HG02763 (cell line): ENCODE results near the gene AGAP1.

Source experiments
- ATAC-seq: cut with Tn5 transposase; IDR thresholded peaks from one replicate; pipeline ENCODE4 v1.9.1; 2021; ENCODE audit warnings: mild to moderate bottlenecking, moderate library complexity; ENCODE audit not compliant: unreplicated experiment

AGAP1 gene

DNA sequence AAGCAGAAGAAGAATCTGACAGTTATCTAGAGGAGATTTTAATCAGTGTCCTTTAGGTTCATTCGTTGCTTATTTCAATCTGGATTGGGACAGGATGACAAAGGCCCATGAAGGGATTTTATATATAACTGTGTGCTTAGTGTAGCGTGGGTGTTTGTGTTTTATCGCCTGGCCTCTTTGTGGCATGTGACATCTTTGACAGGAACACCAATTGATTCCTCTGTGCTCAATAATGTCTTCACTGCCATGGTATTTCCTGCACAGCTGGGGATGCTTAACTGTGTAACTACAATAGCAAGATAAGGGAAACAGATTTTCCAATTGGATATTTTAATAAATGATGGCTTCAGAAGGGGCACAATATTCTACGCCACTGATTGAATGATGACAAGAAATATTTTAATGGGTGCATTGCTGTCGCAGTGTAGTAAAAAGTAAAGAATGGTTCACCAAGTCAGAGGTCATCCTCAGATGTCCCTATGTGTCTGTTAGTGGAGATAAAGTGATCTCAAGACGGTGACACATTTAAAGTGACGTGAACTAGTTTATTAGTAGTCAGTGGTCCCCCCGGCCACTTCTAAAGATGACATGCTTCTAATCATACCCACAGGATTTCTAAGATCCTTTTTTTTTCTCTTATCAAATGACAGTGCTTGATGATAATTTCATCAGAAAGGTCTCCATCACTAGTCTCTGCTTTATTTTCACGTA, 160.4 kb downstream of the AGAP1 start:
- no peak for ATAC-seq

DNA sequence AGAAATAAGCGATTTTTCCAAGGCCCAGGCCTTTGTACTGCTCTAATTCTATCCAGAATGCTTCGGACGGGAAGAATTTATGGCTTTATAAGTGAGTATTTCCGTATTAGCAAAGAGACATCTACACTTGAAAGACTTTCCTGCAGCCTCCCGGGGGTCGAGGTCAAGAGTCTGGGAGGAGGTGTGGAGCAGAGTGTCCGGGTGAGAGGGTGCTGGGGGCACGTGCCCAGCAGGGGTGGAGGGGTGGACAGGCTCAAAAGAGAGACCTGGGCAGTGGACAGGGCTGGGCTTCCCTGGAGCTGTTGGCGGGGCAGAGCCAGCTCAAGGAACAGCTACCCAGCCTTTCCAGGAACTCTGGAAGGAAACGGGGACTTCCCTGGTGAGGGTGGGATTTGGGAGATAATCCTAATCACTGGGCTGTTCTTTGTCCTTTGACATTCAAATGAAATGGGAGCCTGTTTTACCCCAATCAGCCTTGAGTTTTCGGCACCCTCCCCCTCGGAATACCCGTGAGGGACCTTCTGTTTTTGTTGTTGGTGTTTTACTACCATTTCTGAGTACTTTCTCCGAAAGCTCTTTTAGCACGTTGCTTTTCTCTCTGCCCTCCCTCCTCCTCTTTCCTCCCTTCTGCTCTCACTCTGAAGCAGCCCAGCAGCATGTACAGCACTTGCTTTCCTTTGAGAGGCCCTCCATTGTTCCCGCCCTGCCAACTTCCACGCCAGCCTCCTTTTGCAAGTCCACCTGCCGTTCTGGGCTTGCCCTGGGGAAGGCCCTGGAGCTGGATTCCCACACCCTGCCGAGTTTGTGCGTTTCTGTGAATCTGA, 164.7 kb downstream of the AGAP1 start:
- ATAC-seq = no peak

DNA sequence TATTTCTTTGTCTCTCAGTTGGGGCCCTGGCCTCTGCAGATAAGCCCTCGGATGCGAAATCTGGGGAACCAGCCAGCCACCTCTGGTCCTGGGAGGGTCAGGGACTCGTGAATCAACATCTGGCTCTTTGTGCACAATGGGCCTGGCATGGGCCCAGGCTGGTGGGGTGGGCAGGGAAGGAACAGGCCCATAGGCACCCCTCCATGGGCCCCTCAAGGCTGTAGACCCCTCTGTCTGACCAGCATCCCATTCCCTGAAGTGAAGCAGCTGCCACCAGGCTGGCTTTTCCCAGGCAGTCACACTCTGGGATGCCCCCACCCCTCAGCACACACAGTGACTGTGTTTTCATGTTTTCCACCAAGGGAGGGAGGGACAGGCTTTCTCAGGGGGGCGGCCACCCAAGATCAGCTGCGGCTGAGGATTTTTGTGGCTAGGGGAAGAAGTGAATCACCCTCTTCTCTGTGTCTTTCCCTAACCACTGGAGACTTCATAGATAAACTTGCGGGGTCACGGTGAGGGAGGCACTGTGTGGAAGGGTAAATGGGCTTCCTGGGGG, 166.0 kb downstream of the AGAP1 start:
- ATAC-seq = no peak

DNA sequence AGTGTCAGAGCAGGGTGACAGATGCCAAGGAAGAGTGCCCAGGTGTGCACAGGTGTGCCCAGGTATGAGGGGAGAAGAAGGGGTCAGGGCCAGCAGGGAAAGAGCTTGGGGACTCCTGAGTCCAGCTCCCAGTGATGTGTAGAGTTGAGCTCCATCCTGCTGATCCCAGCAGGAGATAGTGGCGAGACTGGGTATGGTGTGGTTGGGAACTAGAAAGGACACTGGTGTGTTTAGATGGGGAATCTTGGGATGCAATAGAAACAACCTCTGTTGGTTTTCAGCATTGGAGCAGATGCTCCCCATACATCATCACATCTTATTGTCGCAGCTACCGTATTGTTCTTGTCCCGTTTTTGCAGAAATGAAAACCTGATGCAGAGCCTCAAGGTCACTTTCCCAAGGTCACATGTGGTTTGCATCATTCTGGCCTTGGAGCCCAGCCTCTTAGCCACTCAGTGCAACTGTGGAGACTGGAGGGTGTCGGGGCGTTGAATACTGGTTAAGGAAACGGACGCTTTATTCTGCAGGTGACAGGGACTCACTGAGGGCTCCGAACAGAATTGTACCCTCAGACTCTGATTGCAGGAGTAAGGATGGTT, 166.7 kb downstream of the AGAP1 start:
- ATAC-seq = no peak

DNA sequence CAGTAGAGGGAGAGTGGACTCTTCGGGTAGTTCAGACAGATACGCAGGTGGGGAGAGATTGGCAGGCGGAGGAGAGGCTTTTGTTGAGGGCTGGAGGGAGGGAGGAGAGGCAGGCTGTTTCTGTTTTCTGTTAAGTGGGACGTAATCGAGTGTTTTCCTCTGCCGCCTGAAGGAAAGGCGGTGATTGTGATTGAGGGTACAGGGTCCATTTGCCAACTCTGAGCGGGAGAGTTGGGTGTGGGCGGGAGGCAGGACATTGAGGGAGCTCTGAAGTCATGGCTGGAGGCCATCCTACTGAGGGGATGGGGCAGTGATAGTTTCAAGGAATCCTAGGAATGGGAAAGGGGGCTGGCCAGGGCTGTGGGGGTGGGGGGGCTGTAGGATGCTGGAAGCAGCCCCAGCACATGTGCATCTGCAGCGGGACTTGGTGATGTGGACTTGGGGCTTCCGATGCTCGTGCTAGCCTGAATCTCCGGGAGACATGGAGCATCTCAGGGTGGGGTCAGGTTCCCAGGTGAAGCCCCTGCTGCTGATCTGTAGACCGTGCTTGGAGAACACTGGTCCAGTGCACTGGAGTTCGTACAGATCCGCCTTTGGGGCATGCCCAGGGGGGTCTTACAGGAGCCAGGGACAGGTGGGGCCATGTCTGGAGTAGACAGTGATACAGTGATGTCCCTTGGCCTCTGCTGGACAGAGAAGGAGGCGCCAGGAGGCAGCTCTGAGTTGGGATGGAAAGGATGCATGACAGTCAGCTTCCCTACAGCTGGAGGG, 167.5 kb downstream of the AGAP1 start:
- ATAC-seq = no peak

DNA sequence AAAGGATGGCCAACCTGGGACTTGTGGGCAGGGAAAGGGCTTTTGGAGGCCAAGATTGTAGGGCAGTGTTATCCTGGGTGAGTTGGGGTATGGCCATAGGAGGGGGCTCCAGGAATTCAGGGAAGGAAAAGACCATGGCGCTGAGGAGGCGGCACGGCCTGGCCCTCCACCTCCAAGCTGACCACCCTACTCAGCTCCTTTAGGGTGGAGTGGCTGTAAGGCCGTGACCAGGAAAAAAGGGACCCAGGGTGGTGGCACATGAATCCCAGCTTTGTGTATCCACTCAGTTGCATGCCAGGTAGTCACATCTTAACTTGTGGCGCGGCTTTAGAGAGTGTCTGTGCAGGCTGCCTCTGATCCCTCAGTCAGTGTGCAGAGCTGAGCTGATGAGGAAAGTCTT, 168.1 kb downstream of the AGAP1 start:
- no peak for ATAC-seq

DNA sequence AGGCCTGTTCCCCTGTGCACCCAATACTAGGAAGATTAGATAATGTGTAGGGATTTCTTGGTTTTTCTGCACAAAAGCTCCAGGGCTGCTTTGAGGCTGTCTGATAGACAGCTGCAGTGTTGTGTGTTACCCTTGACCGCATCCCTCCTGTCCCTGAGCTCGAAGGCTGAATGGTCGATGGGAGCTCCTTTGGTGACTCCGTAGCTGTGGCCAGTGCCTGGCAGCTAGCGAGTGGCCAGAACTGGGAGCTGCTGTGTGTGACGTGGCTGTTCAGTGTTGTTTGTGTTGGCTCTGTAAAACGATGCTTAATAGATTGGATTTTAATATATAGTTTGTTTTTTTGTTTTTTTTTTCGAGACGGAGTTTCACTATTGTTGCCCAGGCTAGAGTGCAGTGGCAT, 170.0 kb downstream of the AGAP1 start:
- no peak for ATAC-seq

DNA sequence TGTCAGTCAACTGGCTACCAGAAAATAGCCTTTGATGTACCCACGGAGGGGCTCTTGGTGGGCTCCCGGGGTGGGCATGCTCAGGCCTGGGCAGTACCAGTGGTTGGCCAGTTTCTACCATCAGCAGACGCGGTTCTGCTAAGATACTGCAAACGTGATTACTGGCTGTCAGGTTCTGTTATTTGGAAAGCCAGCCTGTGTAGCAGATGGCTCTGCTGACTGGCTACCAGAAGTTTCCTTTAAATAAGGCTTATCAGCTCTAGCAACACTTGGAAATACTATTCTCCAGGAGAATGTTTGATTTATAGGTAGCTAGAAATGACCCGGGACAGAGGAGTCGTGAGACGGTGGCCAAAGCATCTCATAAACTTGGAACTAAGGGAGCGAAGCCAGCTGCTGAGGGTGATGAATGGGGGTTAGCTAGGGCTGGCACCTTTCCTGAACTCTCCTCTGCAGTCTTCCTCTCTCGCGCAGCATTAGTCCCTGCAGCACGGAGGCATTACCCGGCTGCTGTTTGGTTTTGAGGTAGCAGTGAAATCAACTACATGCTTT, 171.9 kb downstream of the AGAP1 start:
- ATAC-seq = no peak

DNA sequence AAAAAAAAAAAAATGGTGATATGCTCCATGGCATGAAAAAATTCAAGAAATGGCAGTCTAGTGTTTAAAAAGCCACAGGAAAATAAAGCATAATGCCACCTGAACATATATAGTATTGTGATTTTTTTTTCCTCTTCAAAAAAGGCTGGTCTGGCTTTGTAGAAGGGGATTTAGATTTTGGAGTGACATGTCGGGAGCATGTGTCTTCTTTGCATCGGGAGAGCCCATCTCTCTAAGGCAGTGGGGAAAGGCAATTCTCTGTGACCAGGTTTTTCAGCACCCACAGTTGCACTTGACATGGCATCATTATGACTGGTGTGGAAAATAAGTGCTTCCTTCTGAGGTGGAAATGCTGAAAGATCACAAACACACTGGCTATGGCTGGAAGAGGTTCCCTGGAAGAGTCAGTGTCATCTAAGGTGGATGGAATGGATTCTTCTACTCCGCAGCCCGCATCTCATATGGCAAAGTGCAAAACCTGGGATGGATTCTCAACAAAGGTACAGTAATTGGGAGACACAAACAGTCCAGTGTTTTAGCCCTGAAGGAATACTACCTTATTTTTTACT, 172.5 kb downstream of the AGAP1 start:
- no peak for ATAC-seq

DNA sequence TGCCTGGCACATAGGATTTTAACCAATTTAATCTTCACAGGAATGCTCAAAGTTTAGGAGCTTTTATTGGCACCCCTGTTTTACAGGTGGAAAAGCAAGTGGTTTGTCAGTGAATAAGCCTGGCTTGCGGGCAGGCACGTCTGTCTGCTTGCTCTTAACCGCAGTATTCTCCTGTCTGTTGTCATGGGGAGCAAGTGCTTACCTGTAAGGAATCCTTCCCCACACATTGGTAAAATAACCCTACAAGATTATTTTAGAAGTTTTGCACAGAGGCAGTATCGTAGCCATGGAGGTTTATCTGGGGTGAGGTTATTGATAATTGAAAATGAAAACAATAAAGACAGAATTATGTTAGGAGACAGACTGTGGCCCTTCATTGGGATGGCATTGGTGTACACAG, 174.9 kb downstream of the AGAP1 start:
- ATAC-seq = no peak

DNA sequence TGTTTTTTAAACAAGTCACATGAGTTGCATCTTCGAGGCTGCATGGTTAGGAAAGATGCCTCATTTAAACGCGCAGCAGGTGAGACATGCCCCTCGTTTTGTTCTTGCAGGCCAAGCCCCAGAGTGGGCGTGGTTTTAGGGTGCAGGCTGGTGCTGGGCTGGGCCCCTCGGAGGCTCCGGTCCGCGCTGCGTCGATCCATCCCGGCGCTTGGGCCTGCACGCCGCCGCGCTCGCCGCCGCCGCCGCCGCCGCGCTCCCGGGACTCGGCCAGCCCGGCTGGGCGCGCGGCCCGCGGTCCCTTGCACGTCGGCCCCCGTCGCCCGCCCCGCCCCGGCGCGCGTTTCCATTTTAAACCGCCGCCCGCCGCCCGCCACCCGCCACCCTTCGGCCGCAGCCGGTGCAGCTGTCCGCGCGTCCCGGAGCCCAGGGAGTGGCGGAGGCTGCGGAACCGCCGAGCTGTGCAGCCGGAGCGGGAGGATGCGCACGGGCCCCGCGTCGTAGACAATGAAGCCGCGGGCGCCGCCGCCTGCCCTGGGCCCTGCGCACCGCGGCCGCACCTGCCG, 175.5 kb downstream of the AGAP1 start:
- ATAC-seq = no peak

DNA sequence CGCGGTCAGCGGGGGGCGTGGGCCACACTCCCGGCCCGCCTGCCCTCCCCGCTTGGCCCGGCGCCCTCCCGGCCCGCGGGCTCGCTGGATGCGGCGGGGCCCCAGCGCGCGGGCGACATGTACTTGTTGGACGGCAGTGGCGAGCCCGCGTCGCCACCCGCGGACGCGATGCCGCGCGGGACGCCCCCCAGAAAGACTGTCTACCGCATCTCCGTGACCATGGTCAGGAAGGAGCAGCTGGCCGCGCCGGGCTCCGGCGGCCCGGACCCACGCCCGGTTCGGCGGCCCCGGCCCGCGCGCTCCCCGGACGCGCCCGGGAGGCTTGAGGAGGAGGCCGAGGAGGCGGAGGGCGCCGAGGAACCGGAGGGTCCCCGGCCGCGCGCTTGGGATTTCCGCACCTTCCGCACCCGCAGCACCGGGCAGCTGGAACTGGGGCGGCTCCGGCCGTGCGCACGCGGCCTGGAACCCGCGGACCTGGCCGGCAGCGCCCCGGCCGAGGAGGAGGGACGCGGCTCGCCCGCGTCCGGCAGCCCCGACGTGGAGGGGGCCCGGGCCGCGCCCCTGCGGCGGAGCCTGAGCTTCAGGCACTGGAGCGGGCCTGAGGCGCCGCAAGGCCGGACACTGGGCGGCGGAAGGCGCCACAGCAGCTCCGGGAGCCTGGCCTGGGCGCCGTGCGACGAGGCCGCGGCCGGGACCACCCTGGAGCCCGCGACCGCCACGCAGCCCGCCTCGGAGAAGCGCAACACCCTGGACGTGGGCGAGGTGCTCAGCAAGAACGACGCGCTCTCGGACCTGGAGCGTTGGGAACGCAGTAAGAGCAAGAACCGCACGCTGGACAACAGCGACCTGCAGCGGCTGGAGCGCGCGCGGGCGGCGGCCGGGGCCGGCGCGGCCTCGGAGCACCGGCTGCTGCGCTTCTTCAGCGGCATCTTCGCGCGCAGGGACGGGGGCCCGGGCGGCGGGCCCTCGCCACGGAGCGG, 176.4 kb downstream of the AGAP1 start:
- no peak for ATAC-seq

DNA sequence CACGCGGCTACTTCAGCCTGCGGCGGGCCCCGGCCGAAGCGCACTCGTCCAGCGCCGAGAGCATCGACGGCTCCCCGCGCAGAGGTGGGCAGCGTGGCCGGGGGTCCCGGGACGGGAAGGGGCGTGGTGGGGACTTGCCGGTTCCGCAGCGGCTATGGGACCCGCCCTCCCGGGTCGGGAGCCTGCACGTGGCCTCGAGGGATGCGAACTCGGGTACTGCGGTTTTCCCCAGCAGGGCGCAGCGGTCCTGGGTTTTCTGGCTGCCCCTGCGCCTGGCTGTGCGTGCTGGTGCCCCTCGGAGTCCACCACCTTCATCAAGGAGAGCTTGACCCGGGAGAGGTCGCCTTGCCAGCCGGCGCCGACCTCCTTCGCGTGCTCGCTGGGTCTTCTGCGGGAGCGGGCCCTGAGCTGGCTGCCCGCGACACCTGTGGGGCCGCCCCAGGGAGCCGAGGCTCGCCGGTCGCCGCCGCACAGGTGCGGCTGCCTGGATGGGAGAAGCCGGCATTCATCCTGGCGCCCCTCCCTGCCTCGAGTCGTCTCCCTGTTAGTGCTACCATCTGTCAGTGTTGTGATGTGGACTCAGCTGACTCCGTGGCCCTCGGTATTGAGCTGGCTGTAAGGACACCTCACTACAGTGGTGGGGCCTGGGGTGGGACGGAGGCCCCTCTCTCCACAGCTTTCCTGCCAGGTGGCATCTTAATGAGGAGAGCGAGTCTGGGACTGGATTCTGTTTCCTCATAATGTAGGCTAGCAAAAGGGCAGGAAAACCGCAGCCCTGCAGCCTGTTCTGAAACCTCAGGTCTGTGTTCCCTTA, 177.3 kb downstream of the AGAP1 start:
- ATAC-seq = no peak

DNA sequence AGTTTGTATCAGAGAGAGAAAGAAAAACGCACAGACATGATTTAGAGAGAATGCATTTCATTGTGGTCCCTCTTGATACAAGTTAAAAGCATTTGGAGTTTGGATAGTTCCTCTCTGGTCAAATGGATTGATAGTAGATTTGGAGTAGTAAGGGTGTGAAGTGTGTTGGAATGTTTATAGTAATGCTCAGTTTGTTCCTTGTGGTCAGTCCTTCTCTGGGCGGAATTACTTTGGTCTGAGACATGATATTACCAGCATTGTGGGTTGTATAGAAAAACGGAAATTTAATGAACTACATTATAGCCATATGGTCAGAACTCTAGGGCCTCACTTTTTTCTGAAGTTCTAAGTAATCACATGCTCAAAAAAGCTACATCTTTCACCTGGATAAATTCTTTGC, 178.9 kb downstream of the AGAP1 start:
- ATAC-seq = no peak

DNA sequence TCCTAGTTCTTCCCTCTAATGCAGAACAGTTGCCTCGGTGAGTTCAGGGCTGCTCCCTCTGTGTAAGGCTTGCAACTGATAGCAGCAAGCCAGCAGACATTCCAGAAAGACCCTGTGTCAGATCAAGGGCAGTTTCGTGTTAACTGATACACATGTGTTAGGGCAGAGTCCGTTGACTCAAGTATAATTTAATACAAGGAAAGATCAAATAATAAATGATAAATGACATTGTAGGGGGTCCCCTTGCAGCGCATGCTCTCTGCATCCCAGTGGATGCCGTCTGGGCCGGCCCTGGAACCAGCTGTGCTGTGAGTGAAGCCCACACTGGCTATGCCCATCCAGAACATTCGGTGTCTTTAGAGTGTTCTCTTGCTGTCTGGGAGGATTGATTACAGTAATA, 180.3 kb downstream of the AGAP1 start:
- ATAC-seq = no peak

DNA sequence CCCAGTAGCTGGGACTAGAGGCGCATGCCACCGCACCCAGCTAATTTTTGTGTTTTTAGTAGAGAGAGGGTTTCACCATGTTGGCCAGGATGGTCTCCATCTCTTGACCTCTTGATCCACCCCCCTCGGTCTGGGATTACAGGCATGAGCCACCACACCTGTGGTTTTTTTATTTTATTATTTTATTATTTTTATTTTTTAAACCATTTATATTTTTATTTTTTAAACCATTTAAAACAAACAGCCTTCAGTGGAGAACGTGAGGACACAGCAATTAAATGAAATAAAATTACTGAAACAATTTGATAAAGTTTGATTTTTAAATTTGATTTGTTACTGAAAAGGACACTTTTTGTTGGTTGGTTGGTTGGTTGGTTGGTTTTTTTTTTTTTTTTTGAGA, 181.0 kb downstream of the AGAP1 start:
- ATAC-seq = no peak

DNA sequence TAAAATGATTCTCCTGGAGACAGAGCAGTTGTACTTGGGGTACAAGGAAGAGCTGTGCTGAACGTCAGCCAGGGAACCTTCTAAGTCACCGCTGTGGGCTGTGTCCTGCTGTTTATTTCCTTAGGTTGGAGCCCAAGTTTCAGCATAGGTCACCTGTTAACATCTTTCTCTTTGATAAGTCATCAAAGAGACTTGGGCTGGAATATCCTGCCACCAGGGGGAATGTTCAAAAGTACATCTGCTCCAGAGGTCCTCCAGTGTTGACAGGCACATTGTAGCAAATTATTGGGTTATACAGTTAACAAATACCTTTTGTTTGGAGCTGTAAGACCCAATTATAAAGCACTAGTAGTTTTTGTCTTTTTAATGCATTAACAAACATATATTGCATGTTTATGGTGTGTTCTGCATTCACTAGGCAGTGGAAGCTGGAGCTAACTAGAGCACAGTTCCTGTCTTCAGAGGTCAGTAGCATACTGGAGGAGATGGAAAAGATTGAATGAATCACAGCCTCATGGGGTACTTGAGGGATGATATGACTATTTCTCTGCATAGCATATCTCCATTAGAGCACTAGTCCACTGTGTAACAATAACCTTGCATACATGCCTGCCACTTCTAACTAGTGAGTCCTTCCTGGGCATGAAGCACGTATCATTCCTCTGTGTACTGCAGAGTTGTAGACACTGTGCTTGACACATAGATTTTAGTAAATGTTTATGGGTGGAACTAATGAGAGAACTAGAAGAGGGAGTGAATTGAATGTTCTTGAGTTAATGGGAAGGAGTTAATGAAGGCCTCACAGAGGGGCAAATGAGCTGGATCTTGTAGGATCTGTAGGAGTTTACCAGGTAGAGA, 182.1 kb downstream of the AGAP1 start:
- no peak for ATAC-seq
